ENCODE results near the gene PLA2G1B.

Gene PLA2G1B

DNA sequence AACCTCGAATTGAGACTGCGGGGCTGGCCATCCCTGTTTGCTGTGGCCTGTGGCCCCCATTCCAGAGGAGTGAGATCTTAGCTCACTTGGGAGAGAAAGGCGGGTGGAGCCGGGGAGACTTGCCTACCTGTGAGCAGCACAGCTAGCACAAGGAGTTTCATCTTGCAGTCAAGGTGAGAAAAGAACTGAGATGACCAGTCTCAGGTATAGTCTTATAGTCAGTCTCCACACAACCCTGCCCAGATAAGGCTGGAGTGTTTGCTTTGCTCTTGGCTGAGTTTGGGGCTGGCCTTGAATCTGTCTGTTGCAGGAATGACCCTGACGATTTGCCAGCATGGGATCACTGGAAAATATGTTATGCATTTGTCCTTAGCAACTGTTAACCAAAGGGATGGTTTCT is at the start of gene PLA2G1B:
Gene PLA2G1B (minus strand): TSS at position 187 of the 400 bp plus-strand sequence. CDS start 26 bp downstream, at position 161.
- in situ Hi-C loops (cut with MboI; ENCODE audit: low sequenced_read_pairs) = no loop called here

- in situ Hi-C loops (cut with MboI; ENCODE audit: low sequenced_read_pairs) = no loop called here
These were observed 49.5 kb upstream of the PLA2G1B start for GRCh38 chr12:120376934-120377572.

GRCh38 chr12:120376416-120376815 is 48.8 kb upstream of the PLA2G1B start:
- in situ Hi-C loops (cut with MboI; ENCODE audit: low sequenced_read_pairs) = no loop called here

DNA sequence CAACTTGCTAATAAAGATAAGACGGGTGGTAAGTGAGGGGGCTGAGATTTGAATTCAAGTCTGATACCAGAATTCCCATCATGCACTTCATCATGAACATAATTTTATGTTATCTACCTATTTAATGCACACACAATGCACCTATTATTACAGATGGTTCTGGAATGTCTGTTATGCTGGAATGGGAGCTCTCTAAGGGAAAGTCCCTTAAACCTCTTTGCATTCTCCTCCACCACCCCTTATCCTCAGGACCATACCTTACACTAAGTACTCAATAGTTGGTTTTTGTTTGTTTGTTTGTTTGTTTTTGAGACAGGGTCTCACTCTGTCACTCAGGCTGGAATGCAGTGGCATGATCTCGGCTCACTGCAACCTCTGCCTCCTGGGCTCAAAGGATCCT is 48.4 kb upstream of the PLA2G1B start:
- in situ Hi-C loops (cut with MboI; ENCODE audit: low sequenced_read_pairs) = no loop called here

- in situ Hi-C loops (cut with MboI; ENCODE audit: low sequenced_read_pairs) = no loop called here
These were observed 46.1 kb upstream of the PLA2G1B start for GRCh38 chr12:120373683-120374082.

GRCh38 chr12:120370343-120371243 is 43.0 kb upstream of the PLA2G1B start:
- in situ Hi-C loops (cut with MboI; ENCODE audit: low sequenced_read_pairs) = no loop called here

- in situ Hi-C loops (cut with MboI; ENCODE audit: low sequenced_read_pairs) = no loop called here
These were observed 42.2 kb upstream of the PLA2G1B start for GRCh38 chr12:120369603-120370342.

DNA sequence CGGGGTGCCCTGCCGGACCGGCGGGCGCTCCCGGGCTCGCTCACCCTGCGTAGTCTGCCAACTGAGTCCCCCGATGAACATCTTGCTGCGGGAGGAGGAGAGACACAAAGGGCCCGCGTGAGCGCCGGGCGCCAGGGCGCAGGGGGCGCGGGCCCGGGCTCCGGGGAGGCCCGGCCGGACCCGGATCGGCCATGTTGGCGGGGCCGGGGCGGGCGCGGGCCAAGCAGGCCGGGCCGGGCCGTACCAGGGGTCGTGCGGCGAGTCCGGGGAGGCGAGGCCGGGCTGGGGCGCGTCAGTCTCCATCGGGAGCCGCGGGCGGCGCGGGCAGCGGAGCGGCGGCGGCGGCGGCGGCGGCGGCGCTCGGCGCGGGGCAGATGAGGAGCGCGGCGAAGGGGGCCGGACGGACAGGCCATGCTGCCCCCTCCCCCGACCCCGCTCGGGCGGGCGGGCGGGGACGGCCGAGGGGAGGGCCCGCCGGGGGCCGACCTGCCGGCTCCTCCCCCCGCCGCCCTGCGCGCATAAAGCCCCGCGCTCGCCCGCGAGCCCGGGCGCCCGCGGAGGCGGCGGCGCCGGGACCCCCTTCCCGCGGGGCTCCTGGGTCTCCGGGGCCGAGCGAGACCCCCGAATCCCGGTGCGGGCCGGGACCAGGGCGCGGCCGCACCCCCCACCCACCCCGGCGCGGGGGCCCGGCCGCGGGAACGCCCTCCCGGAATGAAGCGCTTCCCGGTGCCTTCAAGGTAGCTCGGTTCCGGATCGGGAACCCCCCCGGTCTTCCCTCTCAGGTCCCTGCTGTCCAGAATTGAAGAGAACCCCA is 41.4 kb upstream of the PLA2G1B start, which contains the start of gene MSI1:
Gene MSI1 (minus strand): TSS at position 376 of the 814 bp plus-strand sequence. CDS start 73 bp downstream, at position 303.
- in situ Hi-C loops (cut with MboI; ENCODE audit: low sequenced_read_pairs) = no loop called here

GRCh38 chr12:120367924-120368788 is 40.6 kb upstream of the PLA2G1B start:
- in situ Hi-C loops (cut with MboI; ENCODE audit: low sequenced_read_pairs) = no loop called here

DNA sequence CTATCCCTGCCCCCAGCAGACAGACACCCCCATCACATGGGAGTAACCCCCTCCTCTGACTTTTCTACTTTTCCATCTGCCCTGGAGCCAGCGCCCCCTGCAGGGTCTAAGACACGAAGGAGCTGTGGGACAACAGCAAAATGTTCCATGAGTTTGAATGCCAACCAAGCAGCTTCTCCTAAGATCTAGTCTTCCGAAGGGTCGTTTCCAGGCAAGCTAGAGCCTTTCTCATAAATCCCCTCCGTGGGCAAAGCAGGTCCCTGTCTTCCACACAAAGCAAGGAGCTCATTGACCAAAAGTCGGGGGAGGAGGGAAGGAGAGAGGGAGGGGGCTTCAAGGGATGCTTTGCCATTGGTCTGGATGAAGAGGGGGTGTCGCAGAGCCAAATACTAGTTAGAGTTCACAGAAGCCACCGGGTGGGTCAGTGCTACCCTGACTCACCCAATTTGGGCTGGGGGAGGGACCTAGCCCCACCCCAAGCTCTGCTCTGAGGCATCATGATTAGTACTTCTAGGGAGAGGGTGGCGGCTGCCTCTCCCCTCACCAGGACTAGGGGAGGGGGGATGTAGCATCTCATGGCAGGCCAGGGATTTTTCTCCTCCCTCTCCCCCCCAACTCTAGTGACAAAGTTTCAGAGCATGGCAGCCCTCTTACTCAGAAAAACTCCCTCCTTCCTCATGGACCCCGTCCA is 39.8 kb upstream of the PLA2G1B start:
- in situ Hi-C loops (cut with MboI; ENCODE audit: low sequenced_read_pairs) = no loop called here

DNA sequence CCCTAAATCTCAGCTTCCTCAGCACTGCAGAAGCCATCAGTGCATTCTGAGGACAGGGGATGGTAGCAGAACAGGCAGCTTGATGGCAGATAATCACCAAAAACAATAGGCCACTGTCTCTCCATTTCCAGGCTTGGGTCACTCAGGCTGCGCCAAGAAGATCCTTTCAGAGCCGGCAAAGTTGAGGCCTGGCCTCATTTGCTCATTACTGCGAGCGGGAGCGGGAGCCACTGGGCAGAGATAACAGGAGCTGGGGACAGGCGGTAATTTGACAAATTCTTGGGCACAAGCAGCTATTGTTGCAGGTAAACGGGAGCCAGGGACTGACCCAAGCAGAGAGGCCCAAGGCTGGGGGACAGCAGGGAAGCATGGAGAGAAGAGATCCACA is 39.3 kb upstream of the PLA2G1B start:
- in situ Hi-C loops (cut with MboI; ENCODE audit: low sequenced_read_pairs) = no loop called here

DNA sequence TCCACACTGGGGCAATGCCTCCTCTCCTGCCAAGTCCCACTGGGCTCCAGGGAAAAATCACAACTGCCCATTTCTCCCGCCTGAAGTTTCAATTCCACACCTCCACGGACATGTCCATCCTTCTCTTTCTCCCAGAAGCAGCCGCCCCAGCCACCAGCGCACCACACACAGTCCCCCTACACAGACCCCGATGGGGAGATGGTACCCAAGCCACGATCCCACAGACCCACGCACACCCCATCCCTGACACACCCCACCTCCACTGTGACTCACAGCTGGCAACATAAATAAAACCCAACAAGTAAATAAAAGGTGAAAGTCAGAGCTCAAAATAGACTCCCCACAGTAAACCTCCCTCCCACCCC is 38.7 kb upstream of the PLA2G1B start:
- in situ Hi-C loops (cut with MboI; ENCODE audit: low sequenced_read_pairs) = no loop called here

DNA sequence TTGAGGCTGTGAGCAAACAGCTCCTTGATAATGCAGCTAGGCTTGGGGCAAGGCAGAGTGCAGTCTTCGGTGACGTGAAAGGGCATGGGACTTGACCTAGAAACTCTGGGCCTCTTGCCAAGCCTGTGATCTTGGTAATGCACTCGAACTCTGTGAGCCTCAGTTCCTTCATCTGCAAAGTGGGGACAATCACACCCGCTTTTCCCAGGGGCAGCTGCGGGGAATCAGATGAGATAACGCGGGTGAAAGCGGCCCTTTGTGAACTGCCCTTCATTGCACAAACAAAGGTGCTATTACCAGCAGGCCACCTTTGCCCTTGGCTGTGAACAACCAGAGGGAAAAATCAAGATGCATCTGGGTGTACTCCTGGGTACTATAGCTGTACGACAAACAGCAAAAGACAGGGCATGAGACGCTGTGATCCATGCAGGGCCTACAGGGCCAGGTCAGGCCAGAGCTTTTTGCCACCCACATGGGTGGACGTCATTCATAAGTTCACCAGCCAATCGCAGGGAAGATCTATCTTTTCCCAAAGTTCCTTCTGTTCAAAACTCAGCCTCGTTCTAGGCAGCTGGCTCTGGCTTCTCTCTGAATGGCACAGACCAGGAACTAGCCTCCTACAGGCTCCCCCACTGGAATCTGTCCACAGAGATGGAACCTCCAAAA is 38.2 kb upstream of the PLA2G1B start:
- in situ Hi-C loops (cut with MboI; ENCODE audit: low sequenced_read_pairs) = no loop called here

DNA sequence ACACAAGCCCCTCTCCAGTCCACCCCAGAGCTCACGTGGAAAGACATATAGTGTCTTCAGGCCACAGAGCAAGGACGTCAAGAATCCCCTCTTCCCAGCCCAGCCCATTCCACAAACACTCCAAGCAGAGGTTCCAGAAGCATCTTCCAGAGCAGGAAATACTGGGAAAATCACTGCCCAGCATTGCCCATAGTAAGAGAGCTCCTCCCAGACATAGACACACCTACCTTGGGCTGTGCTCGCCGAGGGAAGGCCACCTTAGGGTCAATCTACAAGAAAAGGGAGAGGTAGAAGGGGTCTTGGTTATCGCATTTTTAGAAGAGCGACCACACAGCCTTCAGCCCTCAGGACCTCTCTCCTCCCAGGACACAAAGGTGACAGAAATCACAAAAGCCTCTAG is 36.9 kb upstream of the PLA2G1B start:
- in situ Hi-C loops (cut with MboI; ENCODE audit: low sequenced_read_pairs) = no loop called here

DNA sequence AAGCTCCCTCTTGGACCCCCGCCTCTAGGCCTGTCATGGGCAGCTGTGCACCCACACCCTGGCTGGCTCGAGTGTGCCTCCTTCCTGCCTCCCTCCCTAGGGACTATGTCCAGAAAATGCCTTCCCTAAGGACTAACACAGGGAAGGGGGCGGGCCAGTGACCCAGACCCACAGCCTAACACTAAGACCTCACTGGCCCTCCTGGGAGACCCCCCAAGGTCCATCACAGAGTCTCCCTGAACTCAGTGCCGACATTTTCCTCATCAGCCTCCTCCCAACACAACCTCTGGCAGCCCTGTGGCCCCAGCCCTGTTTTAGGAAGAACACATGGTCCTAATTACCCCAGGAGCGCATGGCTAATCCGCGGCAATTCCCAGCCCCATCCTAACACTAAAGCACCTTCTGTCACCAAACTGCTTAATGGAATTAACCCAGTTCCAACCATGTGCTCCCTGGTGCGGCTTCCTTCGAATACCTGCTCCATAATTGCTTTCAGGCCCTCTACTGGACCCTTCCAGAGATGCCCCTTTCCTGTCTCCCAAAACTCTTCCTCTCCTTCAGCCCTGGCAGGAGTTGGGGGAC is 35.8 kb upstream of the PLA2G1B start:
- in situ Hi-C loops (cut with MboI; ENCODE audit: low sequenced_read_pairs) = no loop called here

- in situ Hi-C loops (cut with MboI; ENCODE audit: low sequenced_read_pairs) = no loop called here
These were observed 35.1 kb upstream of the PLA2G1B start for GRCh38 chr12:120362516-120363273.

DNA sequence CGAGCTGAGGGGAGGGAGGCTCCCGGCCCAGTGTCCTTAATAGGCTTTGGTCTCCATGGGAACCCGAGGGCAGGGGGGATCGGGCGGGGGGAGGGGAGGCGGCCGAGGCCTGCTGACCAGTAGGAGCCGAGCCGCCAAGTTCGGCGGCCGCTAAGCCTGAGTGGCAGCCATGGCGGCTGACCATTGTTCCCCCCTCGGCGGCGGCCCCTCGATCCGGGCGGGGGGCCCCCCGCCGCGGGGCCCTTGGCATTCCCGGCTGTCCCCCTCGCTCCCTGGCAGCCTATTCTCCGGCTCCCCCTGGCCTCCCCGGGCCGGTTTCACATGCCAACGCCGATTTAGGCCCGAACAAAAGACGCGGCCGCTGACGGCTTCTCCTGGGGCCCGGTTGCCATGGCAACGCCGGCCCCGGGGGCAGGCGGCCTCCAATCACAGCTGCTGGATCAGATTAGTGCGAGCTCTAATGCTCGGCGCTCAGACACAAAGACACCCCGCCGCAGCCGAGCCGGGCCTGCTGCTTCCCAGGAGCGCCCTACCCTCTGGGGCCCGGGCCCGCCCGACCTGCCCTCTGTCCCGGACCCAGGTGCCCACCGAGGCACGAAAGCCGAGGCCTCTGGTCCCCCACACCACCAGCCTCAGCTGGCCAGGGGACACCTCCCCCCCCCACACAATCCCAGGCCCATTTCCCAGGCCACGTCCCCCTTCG is 34.1 kb upstream of the PLA2G1B start:
- in situ Hi-C loops (cut with MboI; ENCODE audit: low sequenced_read_pairs) = no loop called here

All from HL-60/S4 treated with retinoic acid at 250 ng/mL for 4 days and 3 days (cell line).